ENCODE measurements around the gene PAK2.
A peak's percentile ranks its signal among the peaks of the same experiment; 100 is the strongest.

Gene PAK2

GRCh38 chr3:196739671-196740480 lies at the start of gene PAK2:
PAK2 (plus strand) TSS chr3:196739857; CDS start chr3:196782647, 42,790 bp downstream.
- DNase-seq (peak; percentile 82 to 88), ATAC-seq (peak; percentile 92)
- Mint-ChIP-seq H3K27me3 (no peaks in the 10 kb centered on the region), H3K4me3 (peak within 1 kb of the TSS; percentile 82 to 96), H3K27ac (peak within 1 kb of the TSS; percentile 93 to 95), H3K4me1 (peaks cover 27% of the 10 kb centered on the region), H3K9me3 (peaks cover 5 to 8% of the 10 kb centered on the region in 2 donors)

GRCh38 chr3:196689941-196690660 lies 49.6 kb upstream of the PAK2 start:
- Mint-ChIP-seq H3K4me1 (peaks cover 4% of the 10 kb centered on the region), H3K27ac (peak overlapping the region in 1 of 2 donors; percentile 8), H3K27me3 (no peaks in the 10 kb centered on the region), H3K4me3 (no peak overlapping the region), H3K9me3 (no peaks in the 10 kb centered on the region)
- no peak for ATAC-seq
- no peak for DNase-seq

- H3K27me3 Mint-ChIP-seq, result no peaks in the 10 kb centered on the region
- H3K4me3 Mint-ChIP-seq, result no peak overlapping the region
- ATAC-seq (no peak), DNase-seq (no peak)
- H3K9me3 Mint-ChIP-seq, result no peaks in the 10 kb centered on the region
- no peak overlapping the region for H3K27ac Mint-ChIP-seq
- peaks cover 6% of the 10 kb centered on the region for H3K4me1 Mint-ChIP-seq
Observed at GRCh38 chr3:196691386-196691785, 48.3 kb upstream of the PAK2 start.

- peak; percentile 43 for ATAC-seq
- no peak overlapping the region for H3K4me3 Mint-ChIP-seq
- no peaks in the 10 kb centered on the region for H3K9me3 Mint-ChIP-seq
- H3K27me3 Mint-ChIP-seq, result no peaks in the 10 kb centered on the region
- peaks cover 6% of the 10 kb centered on the region for H3K4me1 Mint-ChIP-seq
- peak overlapping the region in 1 of 2 donors; percentile 93 for H3K27ac Mint-ChIP-seq
- DNase-seq, result peak in 1 of 2 donors; percentile 19
Observed at GRCh38 chr3:196694202-196694638, 45.4 kb upstream of the PAK2 start.

- Mint-ChIP-seq H3K4me3 (peak overlapping the region in 1 of 2 donors; percentile 66), H3K4me1 (peaks cover 6% of the 10 kb centered on the region), H3K27ac (peak overlapping the region; percentile 82 to 98), H3K9me3 (no peaks in the 10 kb centered on the region), H3K27me3 (no peaks in the 10 kb centered on the region)
- ATAC-seq (peak; percentile 69), DNase-seq (peak; percentile 17 to 29)
Observed at GRCh38 chr3:196694941-196695848, 44.5 kb upstream of the PAK2 start.

- Mint-ChIP-seq H3K9me3 (no peaks in the 10 kb centered on the region), H3K4me1 (peaks cover 6% of the 10 kb centered on the region), H3K27me3 (no peaks in the 10 kb centered on the region), H3K27ac (peak overlapping the region; percentile 15 to 98), H3K4me3 (no peak overlapping the region)
- DNase-seq (no peak), ATAC-seq (peak; percentile 21)
Observed at GRCh38 chr3:196695849-196696226, 43.8 kb upstream of the PAK2 start.

- no peaks in the 10 kb centered on the region for H3K9me3 Mint-ChIP-seq
- DNase-seq (no peak), ATAC-seq (no peak)
- H3K27me3 Mint-ChIP-seq, result no peaks in the 10 kb centered on the region
- no peak overlapping the region for H3K4me3 Mint-ChIP-seq
- H3K27ac Mint-ChIP-seq, result no peak overlapping the region
- H3K4me1 Mint-ChIP-seq, result peaks cover 6% of the 10 kb centered on the region
Observed at GRCh38 chr3:196697270-196697669, 42.4 kb upstream of the PAK2 start.

- ATAC-seq (no peak), DNase-seq (no peak)
- no peak overlapping the region for H3K27ac Mint-ChIP-seq
- no peaks in the 10 kb centered on the region for H3K9me3 Mint-ChIP-seq
- no peak overlapping the region for H3K4me3 Mint-ChIP-seq
- H3K27me3 Mint-ChIP-seq, result no peaks in the 10 kb centered on the region
- H3K4me1 Mint-ChIP-seq, result peaks cover 6% of the 10 kb centered on the region
Observed at GRCh38 chr3:196699749-196700148, 39.9 kb upstream of the PAK2 start.

- Mint-ChIP-seq H3K4me3 (no peak overlapping the region), H3K4me1 (peaks cover under 1% of the 10 kb centered on the region), H3K9me3 (no peaks in the 10 kb centered on the region), H3K27me3 (no peaks in the 10 kb centered on the region), H3K27ac (no peak overlapping the region)
- DNase-seq, result no peak
- no peak for ATAC-seq
Observed at GRCh38 chr3:196700801-196701200, 38.9 kb upstream of the PAK2 start.

GRCh38 chr3:196706327-196706726 lies 33.3 kb upstream of the PAK2 start:
- no peak overlapping the region for H3K27ac Mint-ChIP-seq
- DNase-seq, result no peak
- peaks cover 21% of the 10 kb centered on the region for H3K4me1 Mint-ChIP-seq
- no peaks in the 10 kb centered on the region for H3K9me3 Mint-ChIP-seq
- H3K4me3 Mint-ChIP-seq, result no peak overlapping the region
- ATAC-seq, result no peak
- no peaks in the 10 kb centered on the region for H3K27me3 Mint-ChIP-seq

- H3K4me3 Mint-ChIP-seq, result no peak overlapping the region
- H3K27me3 Mint-ChIP-seq, result no peaks in the 10 kb centered on the region
- no peaks in the 10 kb centered on the region for H3K9me3 Mint-ChIP-seq
- DNase-seq, result no peak
- ATAC-seq, result no peak
- peaks cover 25% of the 10 kb centered on the region for H3K4me1 Mint-ChIP-seq
- H3K27ac Mint-ChIP-seq, result no peak overlapping the region
Observed at GRCh38 chr3:196706731-196707130, 32.9 kb upstream of the PAK2 start.

GRCh38 chr3:196707566-196707965 lies 32.1 kb upstream of the PAK2 start:
- no peak overlapping the region for H3K27ac Mint-ChIP-seq
- DNase-seq (no peak), ATAC-seq (no peak)
- H3K9me3 Mint-ChIP-seq, result no peaks in the 10 kb centered on the region
- H3K4me3 Mint-ChIP-seq, result no peak overlapping the region
- no peaks in the 10 kb centered on the region for H3K27me3 Mint-ChIP-seq
- peaks cover 26% of the 10 kb centered on the region for H3K4me1 Mint-ChIP-seq

GRCh38 chr3:196708467-196708866 lies 31.2 kb upstream of the PAK2 start:
- ATAC-seq, result no peak
- DNase-seq, result no peak
- Mint-ChIP-seq H3K4me3 (no peak overlapping the region), H3K9me3 (no peaks in the 10 kb centered on the region), H3K4me1 (peaks cover 32% of the 10 kb centered on the region), H3K27ac (no peak overlapping the region), H3K27me3 (no peaks in the 10 kb centered on the region)

GRCh38 chr3:196711838-196712513 lies 27.7 kb upstream of the PAK2 start, which contains the start of the genes CEP19 and PIGX:
CEP19 (minus strand) TSS chr3:196712250; CDS start chr3:196708657, 3,593 bp downstream.
PIGX (plus strand) TSS chr3:196712377.
- ATAC-seq (peak; percentile 93), DNase-seq (peak; percentile 96 to 98)
- Mint-ChIP-seq H3K9me3 (no peaks in the 10 kb centered on the region), H3K4me1 (peaks cover 46% of the 10 kb centered on the region), H3K4me3 (peak within 1 kb of the TSS; percentile 90 to 94), H3K27me3 (no peaks in the 10 kb centered on the region), H3K27ac (peak within 1 kb of the TSS; percentile 99)

Data from stimulated activated naive CD8-positive, alpha-beta T cell treated with anti-CD3 and anti-CD28 coated beads, Interleukin-15, amount 100 ng/mL, for 72 hours (primary cell).